CD4-positive, alpha-beta T cell (primary cell): ENCODE data around the gene BIN2. TPM values are rescaled to one million over a fixed set of nuclear protein-coding genes. Genes with fewer than 3 reads are reported as not detected.
A peak's percentile ranks its signal among the peaks of the same experiment; 100 is the strongest.

Source experiments
- ATAC-seq: fragments of 200-7000 bp; cut with Tn5 transposase; one replicate; pipeline ENCODE4 v1.10.0; 2022; ENCODE audit warnings: mild to moderate bottlenecking; ENCODE audit not compliant: poor library complexity
- CTCF ChIA-PET: fragments of 350-600 bp; sonication (Branson Sonifier 250); formaldehyde crosslinking; loops from one replicate; lab custom pipeline; 2021; ENCODE audit warnings: antibody characterized with exemption, inconsistent platforms; lab: Charles Lee
- POLR2A ChIA-PET: fragments of 350-600 bp; sonication (Branson Sonifier 250); formaldehyde crosslinking; loops from one replicate; lab custom pipeline; 2021; ENCODE audit warnings: antibody characterized with exemption, inconsistent platforms; lab: Charles Lee
- DNase-seq, 14 experiments: peaks; one replicate each; pipeline ENCODE4 v3.0.0-alpha.2; 2013 to 2020; ENCODE audit warnings: mixed read lengths in 2 of 14
- H3K27ac ChIP-seq, 2 donors: one replicate each; pipeline versions ENCODE4 v1.5.1 to v1.7.0; 2013; ENCODE audit warnings: low read length in 2 of 2, low read depth in 1 of 2, mild to moderate bottlenecking in 1 of 2
- H3K27me3 ChIP-seq, 2 experiments: 1 replicate in 1 of 2; 2 replicates in 1 of 2; pipeline versions ENCODE4 v1.6.1 to v1.7.0; 2013; ENCODE audit warnings: low read length in 2 of 2, control low read depth in 1 of 2, mild to moderate bottlenecking in 1 of 2, moderate library complexity in 1 of 2; ENCODE audit not compliant: insufficient read depth in 2 of 2, control insufficient read depth in 1 of 2
- H3K36me3 ChIP-seq: one replicate; pipeline ENCODE4 v1.6.1; 2013; ENCODE audit warnings: low read length, control low read depth; ENCODE audit not compliant: insufficient read depth
- H3K4me1 ChIP-seq: one replicate; pipeline ENCODE4 v1.6.1; 2013; ENCODE audit warnings: low read length, control low read depth; ENCODE audit not compliant: insufficient read depth
- H3K4me3 ChIP-seq: one replicate; pipeline ENCODE4 v1.5.1; 2013; ENCODE audit warnings: mild to moderate bottlenecking, low read length, moderate library complexity
- H3K9me3 ChIP-seq, 2 experiments: 1 replicate in 1 of 2; 2 replicates in 1 of 2; pipeline versions ENCODE4 v1.6.1 to v1.7.0; 2013; ENCODE audit warnings: low read length in 2 of 2, mild to moderate bottlenecking in 2 of 2, control low read depth in 1 of 2, moderate library complexity in 1 of 2; ENCODE audit not compliant: control insufficient read depth in 1 of 2, insufficient read depth in 1 of 2
- H3K27ac Mint-ChIP-seq: one replicate; pipeline ENCODE4 v1.8.0; 2020; ENCODE audit warnings: mixed read lengths
- H3K27me3 Mint-ChIP-seq: one replicate; pipeline ENCODE4 v1.8.0; 2021; ENCODE audit warnings: mixed read lengths
- H3K36me3 Mint-ChIP-seq: one replicate; pipeline ENCODE4 v1.8.0; 2021; ENCODE audit warnings: low read depth, mixed read lengths
- H3K4me1 Mint-ChIP-seq: one replicate; pipeline ENCODE4 v1.8.0; 2021; ENCODE audit warnings: low read depth, mixed read lengths
- H3K4me3 Mint-ChIP-seq: one replicate; pipeline ENCODE4 v1.8.0; 2020; ENCODE audit warnings: mild to moderate bottlenecking, mixed read lengths
- H3K9me3 Mint-ChIP-seq: one replicate; pipeline ENCODE4 v1.8.0; 2020; ENCODE audit warnings: mixed read lengths
- intact Hi-C, 2 experiments: fragments of 100-400 bp; cut with DNase I in 1 of 2; cut with micrococcal nuclease in 1 of 2; formaldehyde crosslinking; loops; one replicate each; pipeline versions ENCODE4 v1.15.1 to v1.9.0; 2023 to 2025; cut with DNase I, micrococcal nuclease
- total RNA-seq, 174 experiments: library from RNA in 2 of 174; stranded (reverse) in 2 of 174; gene quantifications; one replicate each; pipeline ENCODE4 v1.2.3 and lab custom pipeline; 2021 to 2026
- TF ChIP-seq, protein P1 (sequence below): fragments of 200-600 bp; IDR thresholded peaks from one replicate; pipeline ENCODE4 v1.8.0; 2022; ENCODE audit warnings: antibody characterized with exemption, mild to moderate bottlenecking

The BIN2 gene
- total RNA-seq, 2 experiments from 2014 or later, result 127 to 138 TPM

DNA sequence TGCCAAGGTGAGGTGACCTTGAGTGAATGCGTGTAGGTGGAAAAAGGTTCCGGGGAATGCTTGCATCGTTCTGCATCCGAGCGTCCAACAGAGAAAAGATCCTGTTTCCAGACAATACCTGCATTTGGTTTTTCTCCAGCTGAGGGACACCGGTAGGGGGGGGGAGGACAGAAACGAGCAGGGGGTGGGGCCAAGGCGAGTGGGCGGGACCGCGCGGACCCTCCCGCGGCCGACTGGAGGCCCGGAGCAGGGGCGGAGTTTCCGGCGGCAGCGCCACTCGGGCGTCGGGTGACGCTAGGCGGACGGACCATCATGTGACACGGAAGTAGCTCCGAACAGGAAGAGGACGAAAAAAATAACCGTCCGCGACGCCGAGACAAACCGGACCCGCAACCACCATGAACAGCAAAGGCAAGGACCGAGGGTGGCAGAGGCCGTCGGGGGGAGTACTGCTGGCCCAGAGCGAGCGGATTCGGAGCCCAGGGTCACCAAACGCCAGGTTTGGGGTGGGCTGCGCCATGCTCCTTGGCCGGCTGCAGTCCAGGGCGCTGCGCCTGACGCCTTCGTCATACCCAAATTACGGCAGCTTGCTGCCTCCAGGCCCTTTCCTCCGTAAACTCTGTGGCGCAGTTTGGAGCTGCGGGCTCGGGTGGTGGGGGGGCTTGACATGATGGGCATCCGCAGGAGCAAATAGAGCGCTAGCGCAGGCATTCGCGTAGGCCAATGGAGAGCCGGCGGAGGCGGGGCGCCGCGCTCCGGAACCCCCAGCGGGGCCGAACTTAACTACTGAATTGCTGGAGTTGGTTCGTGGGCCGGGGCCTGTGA is 85.3 kb downstream of the BIN2 start, which contains the start of gene DAZAP2:
DAZAP2 (plus strand) TSS at position 317 of the 825 bp plus-strand sequence; CDS start at position 399, 82 bp downstream.
- peak within 1 kb of the TSS; percentile 96 for H3K4me3 Mint-ChIP-seq
- Histone ChIP-seq H3K9me3 (no peaks in the 10 kb centered on the region), H3K4me3 (peak within 1 kb of the TSS; percentile 99), H3K36me3 (peaks cover 35% of the 10 kb centered on the region), H3K27me3 (no peaks in the 10 kb centered on the region), H3K27ac (peak within 1 kb of the TSS; percentile 100), H3K4me1 (peaks cover 36% of the 10 kb centered on the region)
- TF ChIP-seq, protein P1, sequence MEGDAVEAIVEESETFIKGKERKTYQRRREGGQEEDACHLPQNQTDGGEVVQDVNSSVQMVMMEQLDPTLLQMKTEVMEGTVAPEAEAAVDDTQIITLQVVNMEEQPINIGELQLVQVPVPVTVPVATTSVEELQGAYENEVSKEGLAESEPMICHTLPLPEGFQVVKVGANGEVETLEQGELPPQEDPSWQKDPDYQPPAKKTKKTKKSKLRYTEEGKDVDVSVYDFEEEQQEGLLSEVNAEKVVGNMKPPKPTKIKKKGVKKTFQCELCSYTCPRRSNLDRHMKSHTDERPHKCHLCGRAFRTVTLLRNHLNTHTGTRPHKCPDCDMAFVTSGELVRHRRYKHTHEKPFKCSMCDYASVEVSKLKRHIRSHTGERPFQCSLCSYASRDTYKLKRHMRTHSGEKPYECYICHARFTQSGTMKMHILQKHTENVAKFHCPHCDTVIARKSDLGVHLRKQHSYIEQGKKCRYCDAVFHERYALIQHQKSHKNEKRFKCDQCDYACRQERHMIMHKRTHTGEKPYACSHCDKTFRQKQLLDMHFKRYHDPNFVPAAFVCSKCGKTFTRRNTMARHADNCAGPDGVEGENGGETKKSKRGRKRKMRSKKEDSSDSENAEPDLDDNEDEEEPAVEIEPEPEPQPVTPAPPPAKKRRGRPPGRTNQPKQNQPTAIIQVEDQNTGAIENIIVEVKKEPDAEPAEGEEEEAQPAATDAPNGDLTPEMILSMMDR, result peak; percentile 20
- H3K27ac Mint-ChIP-seq, result peak within 1 kb of the TSS; percentile 97
- POLR2A ChIA-PET, result interaction anchor here (0.6 to 4.9 kb wide), 40 partner anchors 9 to 1767 kb away, joined by 3 to 221 read pairs (median 6); partner anchors contain the start of genes BIN2, COX14, CSRNP2 and EIF4B
- peak; percentile 90 to 98 (median 95) for DNase-seq
- intact Hi-C loops, result loop anchor here (1.0 to 2.0 kb wide), 4 partner anchors 20 to 190 kb away; partner anchors contain the start of genes CSRNP2 (in 2 of the 2), LETMD1 (in 2 of the 2), POU6F1 (in 2 of the 2) and TFCP2 (in 2 of the 2)
- ATAC-seq, result peak; percentile 86
- H3K27me3 Mint-ChIP-seq, result no peaks in the 10 kb centered on the region
- CTCF ChIA-PET, result interaction anchor here (1.1 to 2.6 kb wide), 7 partner anchors 10 to 1127 kb away, joined by 3 to 40 read pairs (median 4); partner anchors contain the start of genes COX14, LETMD1 and POU6F1
- no peaks in the 10 kb centered on the region for H3K9me3 Mint-ChIP-seq
- peaks cover 56% of the 10 kb centered on the region for H3K36me3 Mint-ChIP-seq
- H3K4me1 Mint-ChIP-seq, result peaks cover 61% of the 10 kb centered on the region

DNA sequence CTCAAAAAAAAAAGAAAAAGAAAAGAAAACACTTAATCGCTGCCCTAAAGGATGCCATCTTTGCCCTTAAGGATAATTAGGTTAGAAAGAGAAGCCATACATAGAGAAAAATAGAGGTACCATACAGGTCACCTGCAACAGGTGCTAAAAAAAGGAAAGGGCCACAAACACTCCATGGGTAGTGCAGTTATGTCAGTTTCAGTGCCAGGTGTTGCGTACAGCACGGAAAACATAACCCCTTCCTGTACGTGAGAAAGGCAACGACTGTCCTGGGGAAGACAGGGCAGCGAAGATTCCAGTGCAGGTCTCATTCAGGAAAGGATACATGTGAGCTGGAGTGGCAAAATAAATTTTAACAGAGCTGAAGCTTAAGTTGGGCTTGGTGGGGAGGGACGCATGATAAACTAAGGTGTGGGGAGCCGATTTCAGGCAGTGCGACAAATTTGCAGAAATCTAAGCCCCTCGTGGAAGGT is 85.9 kb downstream of the BIN2 start:
- Mint-ChIP-seq H3K9me3 (no peaks in the 10 kb centered on the region), H3K27ac (peak overlapping the region; percentile 97), H3K36me3 (peaks cover 52% of the 10 kb centered on the region), H3K4me3 (peak overlapping the region; percentile 96), H3K4me1 (peaks cover 59% of the 10 kb centered on the region), H3K27me3 (no peaks in the 10 kb centered on the region)
- Histone ChIP-seq H3K27me3 (no peaks in the 10 kb centered on the region), H3K9me3 (no peaks in the 10 kb centered on the region), H3K4me3 (peak overlapping the region; percentile 99), H3K4me1 (peaks cover 36% of the 10 kb centered on the region), H3K27ac (peak overlapping the region; percentile 47 to 100), H3K36me3 (peaks cover 31% of the 10 kb centered on the region)
- DNase-seq (peak in 2 of 14 experiments; percentile 16 to 43), ATAC-seq (peak; percentile 23)
- intact Hi-C loops, result loop anchor here (1.0 to 2.0 kb wide), 4 partner anchors 20 to 189 kb away; partner anchors contain the start of genes CSRNP2 (in 2 of the 2), LETMD1 (in 2 of the 2), POU6F1 (in 2 of the 2) and TFCP2 (in 2 of the 2)
- ChIA-PET POLR2A (interaction anchor here (0.6 to 4.9 kb wide), 32 partner anchors 8 to 1768 kb away, joined by 3 to 221 read pairs (median 6); partner anchors contain the start of genes BIN2, COX14, CSRNP2 and EIF4B), CTCF (interaction anchor here (1.1 to 2.6 kb wide), 6 partner anchors 10 to 1126 kb away, joined by 3 to 40 read pairs (median 4); partner anchors contain the start of genes COX14, LETMD1 and POU6F1)
- TF ChIP-seq, protein P1, result no peak

DNA sequence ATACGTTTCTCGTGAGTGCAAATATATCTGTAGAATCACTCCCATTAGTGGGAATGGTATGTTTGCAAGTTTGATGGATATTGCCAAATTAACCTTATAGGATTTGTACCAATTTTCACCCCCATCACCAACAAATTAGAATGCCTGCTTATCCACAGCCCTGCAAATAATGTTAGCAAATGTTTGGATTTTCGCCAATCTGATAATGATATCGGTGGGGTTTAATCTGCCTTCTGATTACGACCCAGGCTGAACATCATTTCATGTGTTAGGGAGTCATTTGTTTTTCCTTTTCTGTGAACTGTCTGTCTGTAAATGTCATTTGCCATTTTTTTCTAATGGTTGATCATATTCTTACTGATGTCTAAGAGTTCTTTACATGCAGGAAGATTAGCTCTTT is 89.4 kb downstream of the BIN2 start:
- H3K36me3 ChIP-seq, result no peaks in the 10 kb centered on the region
- TF ChIP-seq, protein P1, result no peak

More for the DNA sequence above, 89.4 kb downstream of the BIN2 start:
- Histone ChIP-seq H3K27me3 (no peaks in the 10 kb centered on the region), H3K27ac (no peak overlapping the region), H3K4me3 (no peak overlapping the region), H3K9me3 (no peaks in the 10 kb centered on the region), H3K4me1 (peaks cover 9% of the 10 kb centered on the region)
- no peak overlapping the region for H3K4me3 Mint-ChIP-seq
- H3K9me3 Mint-ChIP-seq, result no peaks in the 10 kb centered on the region
- no peak overlapping the region for H3K27ac Mint-ChIP-seq
- no peak for ATAC-seq
- H3K4me1 Mint-ChIP-seq, result peaks cover 25% of the 10 kb centered on the region
- ChIA-PET CTCF (interaction anchor here (1.4 kb wide), 1 partner anchor 16 kb away, joined by 7 read pairs; the partner anchor contains the start of gene POU6F1), POLR2A (interaction anchor here (1.1 kb wide), 1 partner anchor 17 kb away, joined by 4 read pairs; the partner anchor contains the start of gene POU6F1)
- H3K27me3 Mint-ChIP-seq, result no peaks in the 10 kb centered on the region
- intact Hi-C loops, result no loop called here
- peaks cover 17% of the 10 kb centered on the region for H3K36me3 Mint-ChIP-seq
- DNase-seq, result no peak
